B cell (primary cell): Measurements from ENCODE around the gene UROS. TPM values are rescaled to one million over a fixed set of nuclear protein-coding genes. Genes with fewer than 3 reads are reported as not detected.

Experiments used
- ATAC-seq: fragments of 200-7000 bp; cut with Tn5 transposase; one replicate; pipeline ENCODE4 v1.10.0; 2021; ENCODE audit warnings: low read depth, mild to moderate bottlenecking, moderate number of reproducible peaks, moderate library complexity
- CTCF ChIA-PET: fragments of 350-600 bp; sonication (Branson Sonifier 250); formaldehyde crosslinking; loops from one replicate; lab custom pipeline; 2021; ENCODE audit warnings: antibody characterized with exemption, inconsistent platforms; lab: Charles Lee
- POLR2A ChIA-PET: fragments of 350-600 bp; sonication (Branson Sonifier 250); formaldehyde crosslinking; loops from one replicate; lab custom pipeline; 2021; ENCODE audit warnings: antibody characterized with exemption; lab: Charles Lee
- DNase-seq: peaks from one replicate; pipeline ENCODE4 v3.0.0; 2013
- H2AFZ ChIP-seq: 2 replicates; pipeline ENCODE4 v1.6.1; 2012; ENCODE audit warnings: mild to moderate bottlenecking, low read depth, low read length; ENCODE audit not compliant: insufficient read depth, poor library complexity, severe bottlenecking
- H3K27ac ChIP-seq, 2 donors: 1 replicate in 1 of 2; 2 replicates in 1 of 2; pipeline ENCODE4 v1.5.1; 2012 to 2013; ENCODE audit warnings: low read length in 2 of 2, mild to moderate bottlenecking in 2 of 2, moderate library complexity in 1 of 2
- H3K27me3 ChIP-seq, 4 experiments: fragments of 200-600 bp in 1 of 4; sonication (generic) in 1 of 4; replicated peaks in 1 of 4; 1 replicate in 2 of 4; 2 replicates in 2 of 4; pipeline versions ENCODE4 v1.6.1 to v1.7.0; 2013 to 2016; ENCODE audit warnings: low read length in 3 of 4, mild to moderate bottlenecking in 2 of 4, mixed read lengths in 1 of 4, moderate library complexity in 1 of 4; ENCODE audit not compliant: insufficient read depth in 4 of 4, control insufficient read depth in 3 of 4; ENCODE audit errors: control extremely low read depth in 1 of 4
- H3K36me3 ChIP-seq, 2 experiments: replicated peaks in 1 of 2; 1 replicate in 1 of 2; 2 replicates in 1 of 2; pipeline versions ENCODE4 v1.6.1 to v1.7.1; 2013; ENCODE audit warnings: low read length in 1 of 2; ENCODE audit not compliant: insufficient read depth in 2 of 2, control insufficient read depth in 1 of 2; ENCODE audit errors: control extremely low read depth in 1 of 2, extremely low read depth in 1 of 2
- H3K4me1 ChIP-seq, 2 donors: fragments of 200-600 bp in 1 of 2; sonication (generic) in 1 of 2; 1 replicate in 1 of 2; 2 replicates in 1 of 2; pipeline versions ENCODE4 v1.5.1 to v1.6.1; 2013 to 2017; ENCODE audit warnings: low read length in 2 of 2; ENCODE audit not compliant: control insufficient read depth in 2 of 2, insufficient read depth in 2 of 2
- H3K4me2 ChIP-seq: replicated peaks from 2 replicates; pipeline ENCODE3; 2012; ENCODE audit warnings: mild to moderate bottlenecking, low read depth, low read length; ENCODE audit not compliant: poor library complexity, severe bottlenecking
- H3K4me3 ChIP-seq, 5 experiments: fragments of 200-600 bp in 1 of 5; sonication (generic) in 1 of 5; 1 replicate in 3 of 5; 2 replicates in 2 of 5; pipeline versions ENCODE4 v1.5.1 to v1.7.0; 2011 to 2016; ENCODE audit warnings: low read length in 4 of 5, mild to moderate bottlenecking in 4 of 5, low read depth in 2 of 5, control low read depth in 1 of 5, moderate library complexity in 1 of 5; ENCODE audit not compliant: insufficient read depth in 1 of 5; ENCODE audit errors: control extremely low read depth in 1 of 5, extremely low read depth in 1 of 5
- H3K79me2 ChIP-seq: fragments of 200-600 bp; sonication (generic); one replicate; pipeline ENCODE4 v1.6.0; 2016; ENCODE audit warnings: low read length; ENCODE audit not compliant: control insufficient read depth, insufficient read depth
- H3K9ac ChIP-seq: fragments of 200-600 bp; sonication (generic); 2 replicates; pipeline ENCODE4 v1.6.1; 2017; ENCODE audit warnings: mild to moderate bottlenecking, low read length, moderate library complexity
- H3K9me3 ChIP-seq, 3 donors: one replicate each; pipeline versions ENCODE4 v1.6.1 to v1.7.1; 2013; ENCODE audit warnings: low read length in 2 of 3; ENCODE audit not compliant: control insufficient read depth in 2 of 3, insufficient read depth in 1 of 3; ENCODE audit errors: control extremely low read depth in 1 of 3
- H4K20me1 ChIP-seq: 2 replicates; pipeline ENCODE4 v1.6.0; 2012; ENCODE audit warnings: mild to moderate bottlenecking, low read length; ENCODE audit not compliant: insufficient read depth, control insufficient read depth, poor library complexity, severe bottlenecking
- H3K27ac Mint-ChIP-seq: one replicate; pipeline ENCODE4 v1.8.0; 2021; ENCODE audit warnings: mixed read lengths
- H3K27me3 Mint-ChIP-seq: one replicate; pipeline ENCODE4 v1.8.0; 2021; ENCODE audit warnings: mixed read lengths
- H3K4me1 Mint-ChIP-seq: one replicate; pipeline ENCODE4 v1.8.0; 2021; ENCODE audit warnings: mixed read lengths
- H3K4me3 Mint-ChIP-seq: one replicate; pipeline ENCODE4 v1.8.0; 2021; ENCODE audit warnings: mixed read lengths
- H3K9me3 Mint-ChIP-seq: one replicate; pipeline ENCODE4 v1.8.0; 2022; ENCODE audit warnings: mixed read lengths; ENCODE audit not compliant: insufficient read depth
- EZH2 ChIP-seq: IDR thresholded peaks from 2 replicates; pipeline ENCODE4 v1.6.1; 2012; ENCODE audit warnings: borderline replicate concordance, low read depth, mild to moderate bottlenecking, moderate library complexity, low read length; ENCODE audit not compliant: insufficient read depth, poor library complexity, severe bottlenecking
- WGBS: methylation state at CpG from one replicate; pipeline ENCODE4 v1.1.5; 2013; ENCODE audit warnings: missing lambda C conversion rate; ENCODE audit not compliant: insufficient coverage; 5-methylcytosine and 5-hydroxymethylcytosine counted together
- intact Hi-C: fragments of 100-400 bp; cut with micrococcal nuclease; formaldehyde crosslinking; loops from one replicate; pipeline ENCODE4 v1.10.0; 2022
- polyA plus RNA-seq: library from polyadenylated mRNA; depleted of rRNA; stranded (reverse); fragments of >200 nt; gene quantifications from 2 replicates; pipeline ENCODE4 v1.2.3, GENCODE V29; 2012
- total RNA-seq, 2 donors: library from RNA; stranded (reverse); fragments of 120-200 nt in 1 of 2; gene quantifications; 1 replicate in 1 of 2; 2 replicates in 1 of 2; pipeline versions ENCODE4 v1.2.3 to v1.2.4, GENCODE V29; 2013 to 2022
- TF ChIP-seq, protein P1 (sequence below): fragments of 200-600 bp; IDR thresholded peaks from one replicate; pipeline ENCODE4 v1.8.0; 2022; ENCODE audit warnings: antibody characterized with exemption, mild to moderate bottlenecking

The UROS gene
- total and polyA plus RNA-seq, 2 donors (not counting 1 experiment from before 2014, with no cell fraction given): 28.3 to 37.1 TPM

DNA sequence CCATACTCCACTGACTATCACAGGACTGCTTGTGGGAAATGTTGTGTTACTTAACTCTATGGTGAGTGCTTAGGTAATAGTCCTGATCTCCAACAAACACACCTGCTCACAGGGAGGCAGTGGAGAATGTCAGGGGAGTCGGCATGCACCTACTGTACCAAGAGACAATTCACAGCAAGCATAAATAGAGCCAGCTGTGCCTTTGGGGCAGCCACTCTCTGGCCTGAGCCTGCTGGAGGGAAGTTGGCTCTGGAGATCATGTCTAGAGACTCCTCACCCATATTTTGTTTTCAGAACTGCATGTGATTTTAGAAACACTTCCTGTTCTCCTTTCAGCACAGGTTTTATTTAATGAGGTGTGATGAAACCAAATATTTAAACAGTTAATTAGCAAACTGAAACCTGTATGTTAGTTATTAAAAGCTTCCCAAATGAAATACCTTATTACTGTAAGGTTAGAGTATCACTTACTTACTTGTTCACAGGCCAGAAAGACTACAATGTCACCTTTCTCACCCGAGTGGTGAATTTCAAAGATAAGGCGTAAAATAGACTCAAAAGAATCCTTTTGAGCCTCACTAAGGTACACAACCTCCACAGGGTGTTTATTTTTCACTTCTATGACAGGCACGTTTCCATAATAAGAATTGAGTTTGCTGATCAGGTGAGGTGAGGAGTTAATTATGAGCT, 36.2 kb upstream of the UROS start:
- Mint-ChIP-seq H3K27me3 (no peaks in the 10 kb centered on the region), H3K4me3 (no peak overlapping the region), H3K4me1 (no peaks in the 10 kb centered on the region), H3K27ac (no peak overlapping the region), H3K9me3 (no peaks in the 10 kb centered on the region)
- Histone ChIP-seq H2AFZ (no peak overlapping the region), H3K9me3 (no peaks in the 10 kb centered on the region), H3K27ac (no peak overlapping the region), H3K4me2 (no peak overlapping the region), H3K27me3 (no peaks in the 10 kb centered on the region), H3K4me3 (no peak overlapping the region), H3K4me1 (no peaks in the 10 kb centered on the region), H4K20me1 (no peaks in the 10 kb centered on the region), H3K79me2 (no peaks in the 10 kb centered on the region), H3K36me3 (no peaks in the 10 kb centered on the region), H3K9ac (no peak overlapping the region)
- CTCF ChIA-PET: interaction anchor here (1.0 to 1.1 kb wide), 2 partner anchors 9 to 10 kb away, joined by 3 read pairs; no protein-coding TSS in a partner anchor
- POLR2A ChIA-PET: no interaction called here
- no CpG with 5 or more reads among the region's 4 CpGs for WGBS
- DNase-seq (no peak), ATAC-seq (no peak)
- TF ChIP-seq, protein P1, sequence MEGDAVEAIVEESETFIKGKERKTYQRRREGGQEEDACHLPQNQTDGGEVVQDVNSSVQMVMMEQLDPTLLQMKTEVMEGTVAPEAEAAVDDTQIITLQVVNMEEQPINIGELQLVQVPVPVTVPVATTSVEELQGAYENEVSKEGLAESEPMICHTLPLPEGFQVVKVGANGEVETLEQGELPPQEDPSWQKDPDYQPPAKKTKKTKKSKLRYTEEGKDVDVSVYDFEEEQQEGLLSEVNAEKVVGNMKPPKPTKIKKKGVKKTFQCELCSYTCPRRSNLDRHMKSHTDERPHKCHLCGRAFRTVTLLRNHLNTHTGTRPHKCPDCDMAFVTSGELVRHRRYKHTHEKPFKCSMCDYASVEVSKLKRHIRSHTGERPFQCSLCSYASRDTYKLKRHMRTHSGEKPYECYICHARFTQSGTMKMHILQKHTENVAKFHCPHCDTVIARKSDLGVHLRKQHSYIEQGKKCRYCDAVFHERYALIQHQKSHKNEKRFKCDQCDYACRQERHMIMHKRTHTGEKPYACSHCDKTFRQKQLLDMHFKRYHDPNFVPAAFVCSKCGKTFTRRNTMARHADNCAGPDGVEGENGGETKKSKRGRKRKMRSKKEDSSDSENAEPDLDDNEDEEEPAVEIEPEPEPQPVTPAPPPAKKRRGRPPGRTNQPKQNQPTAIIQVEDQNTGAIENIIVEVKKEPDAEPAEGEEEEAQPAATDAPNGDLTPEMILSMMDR: no peak
- TF ChIP-seq EZH2: no peak
- intact Hi-C loops: no loop called here

DNA sequence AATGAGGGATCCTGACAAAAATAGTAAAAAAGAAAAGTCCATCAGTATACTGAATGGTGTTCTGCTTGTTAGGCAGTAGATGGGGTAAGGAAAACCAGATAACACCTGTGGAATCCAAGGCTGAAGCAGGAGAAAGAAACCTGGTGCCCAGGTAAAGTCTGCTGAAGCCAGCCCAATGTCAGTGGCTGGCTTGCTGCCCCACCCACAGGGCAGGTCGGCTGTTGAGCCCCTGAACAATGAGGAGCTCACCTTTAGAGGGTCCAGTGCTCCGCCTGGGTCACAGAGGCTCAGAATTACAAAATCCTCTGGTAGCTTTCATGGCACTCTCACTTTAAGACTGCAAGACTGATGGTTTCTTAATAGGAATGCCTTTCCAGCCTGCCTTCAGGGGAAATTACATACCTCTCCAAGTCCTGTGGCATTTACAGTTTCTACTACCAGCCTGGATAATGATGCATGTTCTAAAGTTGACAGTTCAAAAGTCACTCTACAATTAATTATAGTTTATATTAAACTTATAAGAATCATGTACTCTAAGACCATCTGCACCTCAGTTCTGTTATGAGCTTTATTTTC, 34.2 kb upstream of the UROS start:
- Histone ChIP-seq H3K79me2 (no peaks in the 10 kb centered on the region), H3K27ac (no peak overlapping the region), H3K4me3 (no peak overlapping the region), H2AFZ (no peak overlapping the region), H3K27me3 (no peaks in the 10 kb centered on the region), H3K4me1 (no peaks in the 10 kb centered on the region), H3K4me2 (no peak overlapping the region), H3K9me3 (no peaks in the 10 kb centered on the region), H3K36me3 (peaks cover 0 to 2% of the 10 kb centered on the region in 2 experiments), H3K9ac (no peak overlapping the region), H4K20me1 (no peaks in the 10 kb centered on the region)
- TF ChIP-seq, protein P1: no peak
- no peak for TF ChIP-seq EZH2
- ChIA-PET CTCF (interaction anchor here (1.8 kb wide), 1 partner anchor 11 kb away, joined by 6 read pairs; no protein-coding TSS in a partner anchor), POLR2A (no interaction called here)
- 100% methylated on average over 2 of the region's 2 CpGs for WGBS
- Mint-ChIP-seq H3K4me1 (no peaks in the 10 kb centered on the region), H3K9me3 (no peaks in the 10 kb centered on the region), H3K27me3 (no peaks in the 10 kb centered on the region), H3K27ac (no peak overlapping the region), H3K4me3 (no peak overlapping the region)
- ATAC-seq: no peak
- intact Hi-C loops: no loop called here
- DNase-seq: no peak
